ENCODE results near the gene LCTL. TPM values are rescaled to one million over a fixed set of nuclear protein-coding genes. Genes with fewer than 3 reads are reported as not detected.
"Not testable (repeated sequence)": the region's sequence is repeated elsewhere in the genome, so short reads cannot be mapped to it uniquely, and the experiment has no call there.

LCTL gene
- total RNA-seq, 1 donor from 2014 or later: 0.16 TPM

DNA sequence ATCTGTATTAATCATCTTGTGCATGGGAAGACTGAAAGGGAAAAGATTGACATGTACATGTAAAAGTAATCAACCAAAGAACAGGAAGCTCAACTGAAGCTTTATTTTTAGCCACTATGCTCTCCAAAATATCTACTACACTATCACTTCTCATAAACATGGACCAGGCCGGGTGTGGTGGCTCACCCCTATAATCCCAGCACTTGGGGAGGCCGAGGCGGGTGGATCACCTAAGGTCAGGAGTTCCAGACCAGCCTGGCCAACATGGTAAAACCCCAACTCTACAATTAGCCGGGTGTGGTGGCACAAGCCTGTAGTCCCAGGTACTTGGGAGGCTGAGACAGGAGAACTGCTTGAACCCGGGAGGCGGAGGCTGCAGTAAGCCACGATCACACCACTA, 65.5 kb downstream of the LCTL start:
- DNase-seq: not testable (repeated sequence)

DNA sequence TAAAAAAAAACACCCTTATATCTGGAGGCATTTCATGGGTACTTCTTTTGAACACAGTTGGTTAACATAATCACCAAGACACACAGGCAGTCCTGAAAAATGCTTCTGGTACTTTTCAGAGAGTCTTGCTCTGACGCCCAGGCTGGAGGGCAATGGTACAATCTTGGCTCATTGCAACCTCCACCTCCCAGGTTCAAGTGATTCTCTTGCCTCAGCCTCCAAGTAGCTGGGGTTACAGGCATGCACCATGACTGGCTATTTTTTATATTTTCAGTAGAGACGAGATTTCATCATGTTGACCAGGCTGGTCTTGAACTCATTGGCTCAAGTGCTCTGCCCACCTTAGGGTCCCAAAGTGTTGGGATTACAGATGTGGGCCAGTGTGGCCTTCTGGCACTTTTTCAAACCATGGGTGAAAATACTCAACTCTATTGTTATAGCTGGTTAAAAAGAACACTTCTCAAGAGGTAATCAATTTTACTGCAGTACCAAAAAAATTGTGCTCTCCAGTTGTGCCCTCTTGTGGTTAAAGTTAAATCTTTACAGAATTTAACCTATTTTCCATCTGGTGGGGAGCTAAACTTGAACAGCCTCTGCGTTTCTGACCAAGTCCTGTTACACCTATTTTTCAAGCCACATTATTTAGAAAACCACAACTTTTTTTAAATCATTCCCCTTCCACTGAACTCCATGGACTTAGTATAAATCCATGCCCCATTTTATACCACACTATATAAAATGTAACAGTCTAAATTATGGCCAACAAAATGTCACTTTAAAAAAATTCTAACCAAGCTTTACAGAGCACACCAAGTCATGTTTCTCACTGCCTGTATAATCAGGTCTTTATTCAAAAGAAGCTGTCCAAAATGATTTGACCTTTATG, 67.1 kb downstream of the LCTL start:
- no peak for DNase-seq

Small RNAs within 50 kb of the gene (small RNA-seq; reads per million reads assigned to genes)
- not detected for gene RF01159
- not detected for gene SNORD16
- gene SNORD18A: not detected
- not detected for gene SNORD18B
- not detected for gene SNORD18C

Other genes starting within 250 kb of the LCTL start
- gene TIPIN, start 209.3 kb downstream of the LCTL start, total RNA-seq: 19.8 TPM
- 26.4 TPM for gene MAP2K1, start 179.1 kb downstream of the LCTL start, total RNA-seq
- 10.1 TPM for gene SNAPC5, start 68.2 kb downstream of the LCTL start, total RNA-seq
- 2,913 TPM for gene RPL4, start 61.1 kb downstream of the LCTL start, total RNA-seq
- gene ZWILCH, start 60.7 kb downstream of the LCTL start, total RNA-seq: 43.0 TPM
- 1.9 TPM for gene SMAD6, start 136.2 kb upstream of the LCTL start, total RNA-seq